ENCODE measurements around the gene CFAP46.
"Not testable (repeated sequence)": the region's sequence is repeated elsewhere in the genome, so short reads cannot be mapped to it uniquely, and the experiment has no call there.

The CFAP46 gene

GRCh38 chr10:132892004-132892403, 50.4 kb downstream of the CFAP46 start:
- no peak overlapping the region for H3K4me3 ChIP-seq (ENCODE audit: low read depth, low read length)
- no peak for TF ChIP-seq CTCF (conservative IDR thresholded peaks at IDR 0.05; ENCODE audit: low read depth, low read length)
- no peak for DNase-seq (ENCODE audit: low read depth)

DNA sequence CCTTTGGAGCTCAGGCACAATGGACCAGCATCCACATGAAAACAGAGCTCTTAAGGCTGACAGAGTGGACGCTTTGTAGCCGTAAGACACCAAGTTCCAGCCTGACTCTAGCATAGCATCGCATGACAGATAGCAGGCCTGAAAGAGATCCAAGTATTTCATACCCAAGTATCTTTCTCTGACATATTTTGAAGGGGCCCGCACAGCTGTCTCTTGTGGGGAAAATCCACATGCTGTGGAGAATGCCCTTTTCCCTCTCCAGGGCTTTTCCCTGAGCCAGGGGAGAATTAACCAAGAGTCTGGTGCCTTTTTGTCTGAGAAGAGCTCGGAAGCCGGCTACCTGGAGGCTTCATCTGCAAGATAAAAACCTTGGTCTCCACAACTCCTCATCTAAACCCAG, 51.0 kb downstream of the CFAP46 start:
- no peak for TF ChIP-seq CTCF (conservative IDR thresholded peaks at IDR 0.05; ENCODE audit: low read depth, low read length)
- no peak for DNase-seq (ENCODE audit: low read depth)
- no peak overlapping the region for H3K4me3 ChIP-seq (ENCODE audit: low read depth, low read length)

DNA sequence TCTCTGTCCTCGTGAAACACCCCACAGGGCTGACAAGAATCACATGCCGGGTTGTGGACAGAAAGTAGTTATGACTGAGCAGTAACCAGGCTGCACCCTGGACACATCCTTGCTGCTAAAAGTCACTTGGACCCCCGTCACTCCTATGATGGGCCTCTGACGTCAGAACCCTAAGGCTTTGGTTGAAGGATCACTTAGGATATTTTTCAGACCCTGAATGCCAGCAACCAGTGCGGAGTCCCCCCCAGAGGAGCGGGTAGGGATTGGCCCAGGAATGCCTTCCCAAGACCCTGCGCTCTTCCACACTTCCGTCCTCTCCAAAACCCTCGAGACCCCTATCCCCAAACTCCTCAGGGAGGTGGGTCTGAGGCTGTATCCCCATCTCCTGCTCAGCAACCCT, 52.1 kb downstream of the CFAP46 start:
- no peak overlapping the region for H3K4me3 ChIP-seq (ENCODE audit: low read depth, low read length)
- TF ChIP-seq CTCF (conservative IDR thresholded peaks at IDR 0.05; ENCODE audit: low read depth, low read length): no peak
- no peak for DNase-seq (ENCODE audit: low read depth)

- no peak for TF ChIP-seq CTCF (conservative IDR thresholded peaks at IDR 0.05; ENCODE audit: low read depth, low read length)
- no peak for DNase-seq (ENCODE audit: low read depth)
- no peak overlapping the region for H3K4me3 ChIP-seq (ENCODE audit: low read depth, low read length)
Measured at GRCh38 chr10:132889556-132889955, 52.8 kb downstream of the CFAP46 start.

GRCh38 chr10:132888898-132889490, 53.4 kb downstream of the CFAP46 start:
- TF ChIP-seq CTCF (conservative IDR thresholded peaks at IDR 0.05; ENCODE audit: low read depth, low read length): no peak
- no peak for DNase-seq (ENCODE audit: low read depth)
- H3K4me3 ChIP-seq (ENCODE audit: low read depth, low read length): no peak overlapping the region

- not testable (repeated sequence) for H3K4me3 ChIP-seq (ENCODE audit: low read depth, low read length); DNase-seq (ENCODE audit: low read depth)
Measured at GRCh38 chr10:132888446-132888845, 53.9 kb downstream of the CFAP46 start.

DNA sequence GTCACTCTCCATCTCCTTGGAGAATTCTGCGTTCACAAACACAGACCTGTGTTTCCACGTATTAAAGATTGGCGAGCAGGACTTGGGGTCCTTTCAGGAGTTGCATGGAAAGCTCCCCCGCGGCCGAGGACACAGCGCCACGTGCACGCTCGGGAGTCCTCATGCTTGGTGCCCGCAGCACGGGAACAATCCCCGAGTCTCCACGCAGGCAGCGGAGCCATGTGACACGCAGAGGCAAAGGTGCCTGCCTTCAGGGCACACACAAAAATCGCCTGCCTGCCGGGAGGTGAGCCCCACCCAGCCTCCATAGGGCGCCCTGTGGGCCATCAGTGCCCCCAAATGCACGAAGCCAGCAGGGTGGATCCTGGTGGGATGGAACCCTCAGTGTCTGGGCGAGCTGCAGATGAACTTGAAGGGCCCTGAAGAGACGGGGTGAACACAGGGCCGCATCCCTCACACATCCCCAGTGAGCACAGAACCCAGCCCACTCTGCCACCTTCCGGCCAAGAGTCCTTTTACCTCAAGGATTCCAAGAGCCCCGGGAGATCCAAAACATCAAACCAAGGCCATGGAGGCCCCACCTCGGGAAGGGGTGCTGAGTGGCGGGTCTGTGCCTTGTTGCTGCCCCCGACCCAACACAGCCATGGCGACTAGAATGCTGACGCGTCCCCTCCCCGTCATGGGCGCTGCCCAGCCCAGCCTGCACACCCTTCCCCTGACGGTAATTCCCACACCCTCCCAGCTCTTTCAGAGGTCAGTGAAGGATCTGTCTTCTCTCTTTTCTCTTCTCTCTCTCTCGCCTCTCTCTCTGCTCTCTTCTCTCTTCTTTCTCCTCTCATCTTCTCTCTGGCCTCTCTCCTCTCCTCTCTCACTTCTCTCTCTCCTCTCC, 55.9 kb downstream of the CFAP46 start:
- TF ChIP-seq CTCF (conservative IDR thresholded peaks at IDR 0.05; ENCODE audit: low read depth, low read length): no peak
- no peak overlapping the region for H3K4me3 ChIP-seq (ENCODE audit: low read depth, low read length)
- peak; percentile 16 for DNase-seq (ENCODE audit: low read depth)
